ENCODE results near the gene LGMN.

DNA sequence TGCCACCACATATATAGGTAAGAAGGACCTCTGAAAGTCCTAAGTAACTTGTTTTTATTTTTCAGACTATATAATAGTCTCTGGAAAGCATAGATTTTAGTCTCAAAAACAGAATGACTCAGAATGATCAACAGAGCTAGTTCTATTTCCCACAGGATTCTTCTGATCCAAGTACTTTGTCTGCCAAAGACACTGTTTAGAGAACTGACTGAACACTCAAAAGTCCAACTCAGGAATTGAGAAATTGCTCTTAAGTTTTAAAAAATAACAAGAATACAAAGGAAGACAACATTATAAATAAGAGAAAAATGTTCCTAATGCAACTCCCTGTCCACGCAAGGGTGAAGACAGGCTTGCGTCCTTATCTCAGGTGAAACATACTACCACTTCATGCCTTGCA, 29.0 kb downstream of the LGMN start:
- TF ChIP-seq CTCF (IDR thresholded peaks at IDR 0.05) (no peak), POLR2A (IDR thresholded peaks at IDR 0.05; ENCODE audit: low read depth) (no peak)

Measured in esophagus muscularis mucosa (tissue), 3 donors.